T-helper 9 cell (primary cell): Measurements from ENCODE around the gene PLAU.
"Not testable (repeated sequence)": the region's sequence is repeated elsewhere in the genome, so short reads cannot be mapped to it uniquely, and the experiment has no call there.

Experiments used
- DNase-seq: peaks from one replicate; pipeline ENCODE4 v3.0.0-alpha.2; 2020

The PLAU gene

DNA sequence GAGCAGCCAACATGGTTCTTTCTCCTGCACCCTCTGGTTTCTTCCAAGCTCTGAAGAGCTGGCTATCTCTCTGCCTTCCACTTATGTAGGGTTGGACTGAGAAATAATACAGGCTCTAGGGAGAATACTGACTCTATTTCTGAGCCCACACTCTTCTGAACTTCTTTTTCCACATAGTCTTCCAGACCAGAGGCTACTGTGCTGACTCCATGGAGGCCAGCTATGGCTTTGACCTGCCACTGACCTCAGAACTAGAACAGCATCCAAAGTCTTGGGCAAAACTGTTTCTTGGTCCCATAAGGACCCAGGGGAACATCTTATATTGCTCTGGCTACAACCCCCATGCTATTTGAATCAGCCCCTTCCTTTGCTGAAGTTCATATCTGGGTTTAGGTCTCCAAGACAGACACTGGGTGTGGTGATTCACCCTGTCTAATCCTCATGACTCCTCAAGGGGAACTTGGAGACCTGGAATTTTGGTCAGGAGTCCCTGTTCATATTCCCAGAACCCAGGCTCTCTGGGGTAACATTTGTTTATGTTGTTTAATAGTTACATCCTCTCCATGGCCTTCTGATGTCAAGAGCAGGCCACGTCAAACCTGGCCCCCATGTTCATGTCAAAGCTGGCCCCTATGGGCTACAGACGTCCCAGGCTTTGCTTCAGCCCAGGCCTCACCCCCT is 12.1 kb upstream of the PLAU start:
- no peak for DNase-seq

DNA sequence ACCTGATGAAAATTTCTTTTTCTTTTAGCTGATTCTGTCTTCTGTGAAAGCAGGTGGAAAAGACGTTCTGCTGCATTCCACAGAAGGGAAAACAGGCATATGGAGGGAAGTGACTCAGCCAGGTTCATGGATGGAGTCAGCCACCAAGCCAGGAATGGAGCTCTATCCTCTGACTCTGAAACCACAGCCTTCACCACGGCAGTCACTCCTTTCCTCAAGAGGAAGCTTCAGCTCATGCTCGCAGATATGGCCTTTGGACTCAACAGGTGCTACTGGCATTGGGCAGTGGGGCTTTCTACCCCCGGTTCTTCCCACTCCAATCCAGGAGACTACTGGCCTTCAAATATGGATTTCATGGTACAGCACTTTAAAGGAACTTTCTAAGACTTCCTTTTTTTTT is 11.5 kb upstream of the PLAU start:
- DNase-seq = no peak

DNA sequence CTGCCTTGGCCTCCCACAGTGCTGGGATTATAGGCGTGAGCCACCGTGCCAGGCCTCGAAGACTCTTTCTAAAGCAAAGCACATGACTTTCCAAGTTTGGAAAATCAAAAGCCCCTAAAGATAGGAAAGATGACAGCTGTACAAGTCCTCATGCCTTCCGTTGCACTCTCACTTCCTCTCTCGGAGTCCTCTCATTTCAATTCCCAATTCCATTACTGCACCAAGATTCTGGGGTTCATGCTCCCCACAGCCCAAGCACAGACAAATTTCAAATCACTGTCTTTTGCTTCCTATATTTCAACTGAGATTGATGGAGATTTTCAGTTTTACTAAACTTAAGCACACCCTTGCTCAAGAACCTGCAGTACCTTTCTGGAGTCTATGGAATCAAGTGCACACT is 10.9 kb upstream of the PLAU start:
- DNase-seq = no peak

DNA sequence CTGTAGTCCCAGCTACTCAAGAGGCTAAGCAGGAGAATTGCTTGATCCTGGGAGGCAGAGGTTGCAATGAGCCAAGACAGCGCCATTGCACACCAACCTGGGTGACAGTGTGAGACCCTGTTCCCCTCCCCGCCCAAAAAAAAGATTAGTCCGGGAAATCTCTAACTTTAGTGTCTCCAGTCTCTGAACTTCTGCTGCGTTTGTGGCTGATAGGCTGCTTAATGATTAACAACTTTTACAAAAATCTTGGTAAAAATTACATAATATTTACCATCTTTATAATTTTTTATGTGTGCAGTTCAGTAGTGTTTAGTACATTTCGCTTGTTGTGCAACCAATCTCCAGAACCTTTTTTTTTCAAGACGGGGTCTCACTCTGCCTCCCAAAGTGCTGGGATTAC is 9.7 kb upstream of the PLAU start:
- DNase-seq = no peak

DNA sequence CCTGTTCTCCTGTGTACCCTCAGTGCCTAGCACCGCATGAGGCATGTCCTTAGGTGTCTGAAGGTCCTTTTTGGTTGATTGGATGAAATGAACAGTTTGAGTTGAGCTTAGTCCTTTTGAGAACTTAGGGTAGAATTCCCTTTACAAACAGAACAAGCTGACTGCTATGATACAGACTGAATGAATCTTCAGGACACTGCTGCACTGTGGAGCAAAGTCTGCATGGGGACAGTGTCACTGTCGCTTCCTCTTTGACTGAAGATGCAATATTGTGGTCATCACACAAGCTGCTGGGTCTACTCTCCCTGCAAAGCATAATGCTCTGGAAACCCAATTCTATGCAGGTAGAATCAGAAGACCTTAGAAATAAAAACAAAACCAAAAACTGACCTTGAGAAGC is 8.6 kb upstream of the PLAU start:
- no peak for DNase-seq

DNA sequence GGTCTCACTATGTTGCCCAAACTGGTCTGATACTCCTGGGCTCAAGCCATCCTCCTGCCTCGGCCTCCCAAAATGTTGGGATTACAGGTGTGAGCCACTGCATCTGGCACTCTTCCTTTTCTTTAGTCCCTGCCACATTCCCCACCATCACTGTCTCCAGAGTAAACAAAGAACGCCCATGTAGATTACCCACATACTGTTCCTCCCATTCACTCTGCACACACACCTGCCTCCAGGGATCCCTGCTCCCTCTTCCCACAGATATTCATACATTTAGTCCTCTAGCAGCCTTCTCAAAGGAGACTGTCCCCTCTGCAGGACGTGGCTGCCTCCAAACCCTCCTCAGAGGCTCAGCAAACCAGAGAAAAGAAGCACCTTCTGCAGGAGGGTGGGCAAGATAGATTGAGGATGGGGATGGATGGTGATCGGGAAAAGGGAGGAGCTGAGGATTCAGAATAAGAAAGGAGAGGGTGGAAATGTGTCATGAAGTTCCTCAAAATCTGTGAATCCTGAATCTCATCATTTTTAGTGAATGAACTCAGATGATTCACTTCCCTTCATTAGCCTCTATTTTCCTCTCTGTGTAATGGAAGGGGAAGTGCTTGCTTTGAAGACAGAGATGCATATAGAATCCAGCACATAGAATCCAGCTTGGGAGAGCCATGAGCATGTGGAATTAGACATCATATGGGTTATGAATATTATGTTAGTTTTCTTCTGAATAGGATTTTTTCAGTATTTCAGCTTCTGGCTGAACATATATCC is 5.5 kb upstream of the PLAU start:
- no peak for DNase-seq

DNA sequence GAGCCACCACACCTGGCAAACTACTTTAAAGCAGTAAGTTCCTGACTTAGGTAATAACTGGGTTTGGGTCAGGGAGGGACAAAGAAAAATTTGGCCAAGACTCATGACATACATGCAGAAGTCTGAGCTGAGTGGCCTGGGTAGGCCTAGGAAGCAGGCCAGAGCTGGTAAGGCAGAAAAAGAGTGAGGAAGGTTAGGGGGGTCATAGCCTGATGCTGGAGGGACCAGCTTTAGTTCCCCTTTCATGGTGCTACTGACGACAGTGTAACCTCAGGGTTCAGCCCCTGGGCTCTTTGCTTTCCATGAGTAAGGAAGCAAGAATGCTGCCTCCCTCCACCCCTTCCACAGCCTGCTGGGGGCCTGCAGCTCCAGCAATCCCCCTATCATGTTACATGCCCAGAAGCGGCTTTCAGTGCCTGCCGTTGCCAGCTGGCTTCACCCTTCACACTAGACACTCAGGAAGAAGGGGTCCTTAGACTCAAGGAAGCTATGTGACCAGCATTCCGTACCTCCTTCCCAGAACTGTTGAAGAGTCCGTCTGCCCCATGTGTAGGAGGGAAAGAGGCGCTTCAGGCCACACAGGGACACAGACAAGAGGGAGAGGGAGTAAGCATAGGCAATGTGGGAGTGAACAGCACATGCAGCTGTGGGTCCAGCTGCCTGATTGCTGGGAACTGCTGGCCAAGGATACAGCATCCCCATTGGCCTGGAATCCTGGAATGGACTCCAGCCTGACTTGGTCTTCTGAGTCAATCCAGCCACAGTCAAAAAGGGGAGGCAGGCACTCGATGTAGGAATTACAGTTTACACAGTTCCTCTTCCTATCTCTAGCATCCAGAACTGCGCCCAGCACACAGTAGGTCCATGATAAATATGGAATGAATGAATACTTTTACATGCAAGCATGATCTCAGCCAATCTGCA is 4.1 kb upstream of the PLAU start:
- no peak for DNase-seq

DNA sequence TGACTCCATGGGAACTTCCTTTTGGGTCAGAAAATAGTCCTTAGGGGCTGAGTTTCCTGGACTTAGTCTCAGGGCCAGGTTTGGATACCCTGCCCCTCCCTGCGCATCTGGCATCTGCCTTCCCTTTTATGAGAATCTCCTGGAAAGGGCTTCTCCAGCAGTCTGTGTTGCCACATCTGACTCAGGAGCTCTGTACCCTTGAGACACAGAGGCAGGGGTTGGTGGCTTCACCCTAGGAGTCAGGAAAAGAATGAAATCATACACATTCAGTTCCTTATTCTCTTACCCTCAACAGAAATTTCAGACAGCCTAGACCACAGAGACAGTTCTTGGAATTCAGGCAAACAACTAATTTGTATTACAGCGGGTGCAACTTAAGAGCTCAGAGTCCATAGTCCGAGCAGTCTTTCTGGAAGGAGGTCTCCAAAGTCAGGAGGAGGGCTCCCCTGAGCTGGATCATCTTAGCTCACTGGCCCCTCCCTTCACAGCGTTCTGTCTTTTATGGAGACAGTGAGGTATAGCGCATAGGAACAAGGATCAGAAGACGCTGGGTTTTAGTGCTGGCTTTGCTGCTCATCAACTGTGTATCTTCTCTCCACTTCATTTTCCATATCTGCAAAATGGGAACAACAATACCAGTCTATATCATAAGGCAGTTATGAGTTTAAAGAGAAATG is 3.0 kb upstream of the PLAU start:
- DNase-seq = no peak

DNA sequence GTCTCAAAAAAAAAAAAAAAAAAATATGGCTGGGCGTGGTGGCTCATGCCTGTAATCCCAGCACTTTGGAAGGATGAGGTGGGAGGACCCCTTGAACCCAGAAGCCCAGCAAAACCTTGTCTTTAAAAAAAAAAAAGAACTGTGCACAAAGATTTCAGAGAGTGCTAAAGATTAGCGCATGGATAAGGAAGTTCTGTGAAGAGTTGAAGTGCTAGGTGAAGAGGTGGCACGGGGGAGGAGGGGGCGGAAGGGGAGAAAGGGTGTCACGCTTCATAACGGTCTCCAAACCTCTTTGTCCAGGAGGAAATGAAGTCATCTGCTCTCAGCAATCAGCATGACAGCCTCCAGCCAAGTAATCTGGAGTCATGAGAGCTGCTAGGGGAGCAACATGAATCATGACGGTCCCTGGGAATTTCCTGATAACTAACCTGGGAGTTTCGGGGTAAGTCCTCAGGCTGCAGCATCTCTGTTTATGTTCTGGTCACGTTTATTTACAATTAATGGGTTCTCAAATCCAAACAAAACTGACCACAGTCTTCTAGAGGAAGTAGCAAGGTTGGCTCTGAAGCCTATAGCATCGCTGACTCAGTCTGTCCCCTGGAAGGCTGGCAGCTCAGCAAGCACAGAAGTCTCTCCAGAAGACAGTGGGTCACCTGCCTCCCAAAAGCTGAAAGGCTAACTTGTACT is 1.9 kb upstream of the PLAU start:
- DNase-seq = peak; percentile 16

DNA sequence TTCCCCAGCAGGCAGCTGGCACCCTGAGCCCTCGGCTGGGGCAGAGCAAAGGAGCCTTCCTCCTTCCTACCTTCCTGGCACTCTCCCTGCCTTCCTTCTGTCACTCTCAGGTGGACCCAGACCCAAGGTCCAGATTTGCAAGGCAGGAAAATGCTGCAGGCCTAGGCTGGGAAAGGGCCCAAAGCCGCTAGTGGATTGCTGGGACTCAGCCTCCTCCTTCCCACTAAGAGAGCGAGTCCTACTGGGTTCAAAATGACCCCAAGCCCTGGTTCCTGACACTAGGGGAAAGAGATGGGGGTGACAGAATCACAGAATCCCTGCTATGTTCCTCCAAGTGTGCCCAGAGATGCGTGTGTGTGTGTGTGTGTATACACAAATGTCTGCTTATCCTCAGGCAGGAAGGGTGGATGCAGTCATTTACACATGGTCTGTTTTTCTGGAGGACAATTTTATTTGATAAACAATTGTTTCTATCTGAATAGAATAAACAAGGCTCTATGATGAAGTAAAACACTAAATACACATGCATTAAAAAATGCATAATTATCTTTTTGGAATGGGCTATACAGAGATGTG is 1.3 kb upstream of the PLAU start:
- no peak for DNase-seq

DNA sequence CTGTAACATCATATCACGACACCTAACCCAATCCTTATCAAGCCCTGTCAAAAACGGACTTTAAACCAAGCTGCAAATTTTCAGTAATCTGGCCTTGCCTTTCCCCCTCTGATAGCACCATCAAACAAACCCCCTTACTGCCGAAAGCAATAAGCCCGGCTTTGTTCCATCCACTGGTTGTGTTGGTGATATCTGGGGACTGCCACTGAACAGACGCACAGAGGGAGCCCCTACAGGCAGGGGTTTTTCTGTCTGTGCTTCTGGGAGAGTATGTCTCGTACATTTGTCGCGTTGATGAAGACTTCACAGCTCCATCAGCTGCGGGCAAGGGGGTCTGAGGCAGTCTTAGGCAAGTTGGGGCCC is 550 bp upstream of the PLAU start:
- no peak for DNase-seq

DNA sequence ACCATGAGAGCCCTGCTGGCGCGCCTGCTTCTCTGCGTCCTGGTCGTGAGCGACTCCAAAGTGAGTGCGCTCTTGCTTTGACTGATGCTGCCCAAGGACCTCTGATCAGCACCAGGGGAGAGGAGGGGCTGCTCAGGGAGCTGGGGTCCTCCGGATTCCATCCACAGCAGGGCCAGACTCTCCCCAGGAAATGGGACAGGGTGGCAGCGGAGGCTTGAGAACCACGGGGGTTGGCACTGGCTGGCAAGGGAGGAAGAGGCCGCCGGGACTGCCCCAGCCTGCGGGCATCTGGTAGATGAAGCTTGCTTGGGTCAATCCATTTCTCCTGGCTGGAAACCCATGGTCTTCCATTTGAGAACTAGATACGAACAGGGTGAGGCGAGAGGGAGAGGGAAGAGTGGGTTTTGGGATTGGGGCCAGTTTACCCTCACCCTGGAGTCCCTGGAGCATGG is 647 bp downstream of the PLAU start:
- DNase-seq = no peak

DNA sequence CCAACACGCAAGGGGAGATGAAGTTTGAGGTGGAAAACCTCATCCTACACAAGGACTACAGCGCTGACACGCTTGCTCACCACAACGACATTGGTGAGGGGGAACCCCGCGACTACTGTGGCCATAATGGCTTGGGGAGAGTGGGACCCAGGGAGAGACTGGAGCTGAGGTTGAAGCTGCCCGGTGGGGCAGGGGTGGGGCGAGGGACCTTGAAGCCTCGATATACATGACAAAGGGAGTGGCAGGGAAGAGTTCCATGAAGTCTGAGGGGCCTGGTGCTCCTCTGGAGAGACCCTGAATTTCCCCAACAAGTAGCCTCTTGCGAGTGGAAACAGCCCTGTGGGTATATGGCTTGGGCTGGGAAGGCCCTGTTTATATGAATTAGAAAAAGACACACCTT is 3.1 kb downstream of the PLAU start:
- no peak for DNase-seq

DNA sequence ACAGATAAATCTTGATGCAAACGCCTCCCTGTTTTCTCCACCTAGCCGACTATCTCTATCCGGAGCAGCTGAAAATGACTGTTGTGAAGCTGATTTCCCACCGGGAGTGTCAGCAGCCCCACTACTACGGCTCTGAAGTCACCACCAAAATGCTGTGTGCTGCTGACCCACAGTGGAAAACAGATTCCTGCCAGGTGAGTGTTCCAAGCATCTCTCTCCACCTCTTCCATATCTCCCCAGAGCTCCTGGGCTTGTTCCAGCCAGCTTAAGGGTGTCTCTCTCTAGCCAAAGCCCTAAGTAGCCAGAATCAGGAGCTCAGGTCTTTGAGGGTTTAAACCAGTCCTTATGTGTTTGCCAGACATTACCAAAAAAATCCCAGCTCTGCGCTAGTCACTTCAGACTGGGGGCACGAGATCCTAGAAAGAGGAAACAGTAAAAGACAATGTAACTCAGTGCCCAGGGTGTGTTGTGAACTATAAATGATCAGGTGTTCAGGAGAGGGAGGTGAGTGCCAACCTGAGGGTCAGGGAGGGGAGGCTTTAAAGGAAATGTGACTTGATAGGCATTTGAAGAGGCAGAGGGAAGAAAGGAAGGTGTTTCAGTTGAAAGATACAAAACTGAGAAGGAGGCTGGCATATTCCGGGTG is 4.4 kb downstream of the PLAU start:
- DNase-seq = no peak

DNA sequence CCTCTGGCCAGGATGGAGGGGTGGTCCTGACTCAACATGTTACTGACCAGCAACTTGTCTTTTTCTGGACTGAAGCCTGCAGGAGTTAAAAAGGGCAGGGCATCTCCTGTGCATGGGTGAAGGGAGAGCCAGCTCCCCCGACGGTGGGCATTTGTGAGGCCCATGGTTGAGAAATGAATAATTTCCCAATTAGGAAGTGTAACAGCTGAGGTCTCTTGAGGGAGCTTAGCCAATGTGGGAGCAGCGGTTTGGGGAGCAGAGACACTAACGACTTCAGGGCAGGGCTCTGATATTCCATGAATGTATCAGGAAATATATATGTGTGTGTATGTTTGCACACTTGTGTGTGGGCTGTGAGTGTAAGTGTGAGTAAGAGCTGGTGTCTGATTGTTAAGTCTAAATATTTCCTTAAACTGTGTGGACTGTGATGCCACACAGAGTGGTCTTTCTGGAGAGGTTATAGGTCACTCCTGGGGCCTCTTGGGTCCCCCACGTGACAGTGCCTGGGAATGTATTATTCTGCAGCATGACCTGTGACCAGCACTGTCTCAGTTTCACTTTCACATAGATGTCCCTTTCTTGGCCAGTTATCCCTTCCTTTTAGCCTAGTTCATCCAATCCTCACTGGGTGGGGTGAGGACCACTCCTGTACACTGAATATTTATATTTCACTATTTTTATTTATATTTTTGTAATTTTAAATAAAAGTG is 6.0 kb downstream of the PLAU start:
- no peak for DNase-seq

DNA sequence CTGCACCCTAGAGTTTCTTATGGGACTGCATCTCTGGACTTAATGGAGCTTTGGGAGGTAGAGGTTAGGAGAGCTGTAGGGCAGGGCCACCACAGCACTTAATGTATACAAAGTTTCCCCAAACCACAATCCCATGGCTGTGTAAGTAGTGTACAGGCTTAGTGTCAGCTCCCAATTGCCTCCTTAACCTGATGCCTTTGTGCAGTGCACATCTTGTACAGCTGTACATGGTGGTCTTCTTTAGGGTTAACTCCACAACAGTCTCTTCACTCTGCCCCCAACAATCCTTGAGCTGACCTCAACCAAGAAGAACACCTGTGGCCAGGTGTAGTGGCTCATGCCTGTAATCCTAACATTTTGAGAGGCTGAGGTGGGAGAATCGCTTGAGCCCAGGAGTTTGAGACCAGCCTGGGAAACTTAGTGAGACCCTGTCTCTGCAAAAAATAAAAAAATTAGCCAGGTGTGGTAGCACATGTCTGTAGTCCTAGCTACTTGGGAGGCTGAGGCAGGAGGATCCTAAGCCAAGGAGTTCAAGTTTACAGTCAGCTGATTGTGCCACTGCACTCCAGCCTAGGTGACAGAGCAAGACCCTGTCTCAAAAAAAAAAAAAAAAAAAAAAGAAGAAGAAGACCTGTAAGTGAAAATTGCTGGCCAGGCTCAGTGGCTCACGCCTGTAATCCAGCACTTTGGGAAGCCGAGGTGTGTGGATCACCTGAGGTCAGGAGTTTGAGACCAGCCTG is 6.8 kb downstream of the PLAU start:
- no peak for DNase-seq

DNA sequence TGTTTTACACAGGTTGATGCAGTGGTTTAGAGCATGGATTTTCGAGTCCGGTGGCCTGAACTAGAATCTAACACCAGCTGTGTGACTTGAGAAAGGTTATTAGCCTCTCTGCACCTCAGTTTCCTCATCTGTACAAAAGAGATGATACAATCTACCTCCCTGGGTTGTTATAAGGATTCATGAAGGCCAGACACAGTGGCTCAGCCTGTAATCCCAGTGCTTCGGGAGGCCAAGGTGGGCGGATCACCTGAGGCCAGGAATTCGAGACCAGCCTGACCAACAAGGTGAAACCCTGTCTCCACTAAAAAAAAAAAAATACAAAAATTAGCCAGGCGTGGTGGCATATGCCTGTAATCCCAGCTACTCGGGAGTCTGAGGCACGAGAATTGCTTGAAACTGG is 8.5 kb downstream of the PLAU start:
- DNase-seq = not testable (repeated sequence)

DNA sequence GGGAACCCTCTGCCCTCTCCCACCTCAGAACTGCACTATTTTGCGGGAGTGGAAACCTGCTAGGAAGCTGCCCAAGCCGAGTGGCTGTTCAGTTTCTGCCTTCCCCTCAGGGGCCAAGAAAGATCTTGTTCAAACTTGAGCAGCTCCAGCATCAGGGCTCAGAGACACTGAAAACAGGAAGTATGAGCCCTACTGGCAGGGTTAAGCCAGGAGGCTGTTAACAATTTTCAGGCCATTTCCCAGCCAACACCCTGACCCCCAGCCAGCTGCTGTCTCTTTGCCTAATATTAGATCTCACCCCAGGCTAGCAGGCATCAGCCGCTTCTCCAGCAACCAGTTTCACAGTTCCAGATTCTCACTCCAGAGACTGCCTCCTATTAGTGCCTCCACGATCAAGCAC is 9.2 kb downstream of the PLAU start:
- no peak for DNase-seq

DNA sequence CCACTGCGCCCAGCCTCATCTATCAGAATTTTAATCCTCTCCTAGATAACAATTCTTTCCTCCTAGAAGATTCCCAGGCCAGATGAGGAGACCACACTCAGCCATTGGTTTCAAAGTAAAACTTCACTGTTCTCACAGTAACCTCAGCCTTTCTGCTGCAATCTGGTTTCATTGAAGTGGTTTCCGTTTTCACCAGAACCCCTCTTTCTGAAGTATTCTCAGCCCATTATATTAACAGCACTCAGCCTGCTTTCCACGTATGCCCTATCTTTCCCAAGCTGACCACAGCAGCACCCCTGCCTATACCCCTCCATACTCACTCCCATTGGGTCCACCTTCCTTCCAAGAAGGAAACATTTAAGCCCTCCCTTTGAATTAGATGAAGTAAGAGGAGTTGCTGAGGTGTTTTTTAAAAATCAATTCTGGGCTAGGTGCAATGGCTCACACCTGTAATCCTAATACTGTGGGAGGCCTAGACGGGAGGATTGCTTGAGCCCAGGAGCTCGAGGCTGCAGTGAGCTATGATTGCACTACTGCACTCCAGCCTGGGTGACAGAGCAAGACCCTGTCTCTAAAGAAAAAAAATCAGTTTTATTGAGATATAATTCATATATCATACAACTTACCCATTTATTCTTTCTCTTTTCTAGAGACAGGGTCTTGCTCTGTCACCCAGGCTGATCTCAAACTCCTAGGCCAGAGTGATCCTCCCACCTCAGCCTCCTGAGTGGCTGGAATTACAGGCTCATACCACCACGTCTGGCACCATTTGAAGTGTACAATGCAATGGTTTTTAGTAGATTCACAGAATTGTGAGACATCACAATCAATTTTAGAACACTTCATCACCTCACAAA is 11.3 kb downstream of the PLAU start:
- no peak for DNase-seq
